NCI-H146 treated with DMSO at 0.1 percent for 48 hours (cell line): ENCODE results near the gene PARL.
A peak's percentile ranks its signal among the peaks of the same experiment; 100 is the strongest.
"Not testable (repeated sequence)": the region's sequence is repeated elsewhere in the genome, so short reads cannot be mapped to it uniquely, and the experiment has no call there.

ENCODE experiments used
- DNase-seq: peaks from one replicate; lab custom pipeline; 2025; ENCODE audit not compliant: unreplicated experiment; lab: John Stamatoyannopoulos, UW

The PARL gene

DNA sequence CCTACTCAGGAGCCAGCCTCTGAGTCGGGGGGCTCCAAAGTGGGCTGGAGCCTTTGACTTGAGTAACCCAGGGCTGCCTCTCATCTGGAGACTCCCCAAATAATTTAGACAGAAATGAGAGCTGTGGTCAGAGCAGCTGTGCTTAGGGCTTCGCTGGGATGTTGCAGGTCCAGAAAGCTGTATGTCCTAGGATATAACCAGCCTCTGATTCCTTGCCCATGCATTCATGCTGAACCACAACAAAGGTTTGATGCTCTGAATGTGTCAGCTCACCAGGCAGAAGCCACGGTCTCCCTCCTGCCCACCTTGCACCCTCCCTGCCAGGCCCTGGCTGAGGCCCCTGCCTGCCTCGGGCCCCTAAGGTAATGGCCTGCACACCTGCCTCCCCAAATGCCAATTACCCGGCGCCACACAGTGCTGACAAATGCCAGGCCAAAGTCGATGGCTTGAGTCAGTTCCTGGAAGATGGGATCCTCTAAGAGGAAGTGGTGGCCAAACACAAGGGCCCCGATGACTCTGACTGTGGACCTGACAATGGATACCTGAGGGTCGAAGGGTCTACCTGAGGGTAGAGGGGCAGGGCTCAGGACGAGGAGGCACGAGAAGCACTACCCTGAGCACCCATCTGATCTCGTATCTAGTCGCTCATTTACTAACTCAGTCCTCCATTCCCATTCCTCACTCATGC is 21.7 kb upstream of the PARL start:
- DNase-seq: no peak

GRCh38 chr3:183904833-183905780 is 20.4 kb upstream of the PARL start:
- no peak for DNase-seq

DNA sequence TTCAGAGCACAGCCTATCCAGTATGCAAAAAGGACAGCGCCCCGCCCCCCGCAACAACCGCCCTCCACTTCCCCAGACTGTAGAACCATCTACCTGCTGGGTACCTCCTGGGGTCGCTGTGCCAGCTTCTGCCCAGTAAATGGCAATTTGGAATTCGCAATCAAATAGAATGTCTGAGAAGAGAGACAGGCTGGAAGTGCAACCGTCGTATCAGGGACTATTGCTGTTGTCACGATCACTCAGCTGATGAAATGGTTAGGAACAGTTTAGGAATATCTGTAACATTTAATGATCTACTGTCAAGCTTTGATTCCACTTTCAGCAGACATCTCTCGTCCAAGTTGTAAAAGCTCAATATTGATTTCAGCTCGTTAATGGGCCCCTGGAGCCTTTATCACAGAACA is 13.3 kb upstream of the PARL start:
- DNase-seq: no peak

DNA sequence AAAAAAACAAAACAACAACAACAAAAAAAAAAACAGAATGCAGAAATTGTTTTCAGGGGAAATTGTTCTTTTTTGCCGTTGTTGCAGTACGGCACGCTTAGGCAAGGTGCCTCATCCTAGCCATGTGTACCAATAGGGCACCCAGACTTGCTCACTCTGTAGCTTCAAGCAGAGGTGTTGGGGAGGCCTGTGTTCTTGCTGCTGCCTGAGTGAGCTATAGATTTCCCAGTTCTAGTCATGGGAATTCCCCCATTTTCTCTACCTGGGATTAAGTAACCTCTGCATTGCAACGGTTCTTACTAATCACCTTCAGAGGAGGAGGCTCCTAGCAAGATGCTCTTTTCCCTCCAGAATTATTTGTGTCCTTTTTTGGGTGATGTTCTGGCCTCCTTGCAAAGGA is 12.9 kb upstream of the PARL start:
- no peak for DNase-seq

DNA sequence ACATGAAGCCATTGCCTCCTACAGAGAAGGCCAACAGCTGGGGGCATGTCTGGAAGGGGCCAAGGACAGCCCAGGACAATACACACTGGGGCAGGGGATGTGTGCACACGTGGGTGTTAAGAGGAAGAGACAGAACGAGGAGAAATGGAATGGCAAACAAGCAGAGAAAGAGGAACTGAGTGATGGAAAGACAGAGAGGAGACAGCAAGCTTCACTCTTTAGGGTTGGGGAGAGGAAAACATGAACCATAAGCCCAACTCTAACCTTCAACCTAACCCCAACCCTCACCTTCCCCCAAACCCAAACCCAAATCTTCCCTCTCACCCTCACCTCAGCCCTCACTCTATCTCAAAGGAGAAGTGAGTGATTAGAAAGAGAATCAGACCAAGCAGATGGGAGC is 11.9 kb upstream of the PARL start:
- DNase-seq: no peak

- no peak for DNase-seq
Measured at GRCh38 chr3:183896184-183896583, 11.5 kb upstream of the PARL start.

- DNase-seq: no peak
Measured at GRCh38 chr3:183895774-183896173, 11.1 kb upstream of the PARL start.

GRCh38 chr3:183895296-183895695 is 10.6 kb upstream of the PARL start:
- peak; percentile 62 for DNase-seq

DNA sequence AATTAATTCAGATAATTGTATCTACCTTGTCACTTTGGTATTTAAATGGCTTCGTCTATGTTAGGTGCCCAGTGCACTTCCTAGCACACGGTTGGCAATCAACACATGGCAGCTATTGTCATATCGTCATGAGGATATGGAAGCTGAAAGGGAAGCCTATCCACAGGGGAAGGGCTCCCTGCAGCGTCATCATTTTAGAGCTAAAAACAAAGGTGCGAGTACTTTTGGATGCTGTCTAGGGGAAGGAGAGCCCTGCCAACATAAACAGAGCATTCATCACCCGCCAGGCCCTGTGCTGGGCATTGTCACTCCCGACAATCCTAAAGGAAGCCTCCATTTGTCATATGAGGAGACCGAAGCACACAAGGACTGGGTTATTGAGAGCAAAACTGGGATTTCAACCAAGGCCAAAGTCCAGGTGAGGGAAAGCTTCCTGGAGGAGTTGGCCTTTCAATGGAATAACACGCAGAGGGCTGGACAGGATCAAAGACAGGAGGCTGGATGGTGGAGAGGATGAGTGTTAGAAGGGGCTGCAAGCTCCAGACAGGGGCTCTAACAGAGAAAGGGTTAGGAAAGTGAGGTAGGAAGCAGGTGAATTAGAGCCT is 8.0 kb upstream of the PARL start:
- DNase-seq: no peak

DNA sequence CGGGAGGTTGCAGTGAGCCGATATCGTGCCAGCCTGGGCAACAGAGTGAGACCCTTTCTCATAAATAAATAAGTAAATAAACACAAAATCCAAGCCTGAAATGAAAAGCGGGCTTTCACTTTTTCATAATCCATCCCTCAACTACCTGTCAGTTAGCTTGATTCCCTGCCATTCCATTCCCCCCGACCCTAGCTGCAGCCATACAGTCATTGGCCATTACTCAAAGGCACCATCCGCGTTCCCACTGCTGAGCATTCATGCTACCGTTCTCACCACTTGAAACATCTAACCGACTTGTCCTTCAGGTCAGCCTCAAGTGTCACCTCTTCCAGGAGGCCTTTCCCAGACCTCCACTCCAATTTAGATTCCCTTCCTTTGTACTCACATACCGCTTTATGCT is 1.1 kb upstream of the PARL start:
- no peak for DNase-seq

- DNase-seq: no peak
Measured at GRCh38 chr3:183884097-183884426, 618 bp downstream of the PARL start.

DNA sequence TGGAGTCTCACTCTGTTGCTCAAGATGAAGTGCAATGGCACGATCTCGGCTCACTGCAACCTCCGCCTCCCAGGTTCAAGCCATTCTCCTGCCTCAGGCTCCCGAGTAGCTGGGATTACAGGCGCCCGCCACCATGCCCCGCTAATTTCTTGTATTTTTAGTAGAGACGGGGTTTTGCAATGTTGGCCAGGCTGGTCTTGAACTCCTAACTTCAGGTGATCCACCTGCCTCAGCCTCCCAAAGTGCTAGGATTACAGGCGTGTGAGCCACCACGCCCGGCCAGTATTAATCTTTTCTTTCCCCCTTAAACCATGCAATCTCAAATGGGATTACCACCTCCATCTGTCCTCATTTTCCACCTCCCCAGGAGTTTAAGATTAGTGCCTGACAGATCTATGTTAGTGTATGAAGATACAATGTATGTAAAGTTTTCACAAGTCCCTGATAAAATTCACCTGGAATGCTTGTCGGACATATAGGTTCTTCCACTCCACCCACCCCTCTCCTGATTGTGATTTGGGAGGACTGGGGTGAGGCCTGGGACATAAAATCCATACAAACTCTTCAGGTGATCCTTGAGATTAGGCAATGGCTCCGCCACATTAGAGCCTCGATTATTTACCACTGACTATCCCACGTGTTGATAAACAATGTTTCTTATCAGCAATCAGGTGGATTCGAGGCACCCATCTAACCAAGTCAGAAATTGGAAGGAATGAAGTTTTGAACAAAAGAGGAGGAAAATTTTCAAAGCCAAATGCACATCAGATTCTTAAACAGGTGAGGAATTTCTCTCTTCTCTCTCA is 1.2 kb downstream of the PARL start:
- no peak for DNase-seq

DNA sequence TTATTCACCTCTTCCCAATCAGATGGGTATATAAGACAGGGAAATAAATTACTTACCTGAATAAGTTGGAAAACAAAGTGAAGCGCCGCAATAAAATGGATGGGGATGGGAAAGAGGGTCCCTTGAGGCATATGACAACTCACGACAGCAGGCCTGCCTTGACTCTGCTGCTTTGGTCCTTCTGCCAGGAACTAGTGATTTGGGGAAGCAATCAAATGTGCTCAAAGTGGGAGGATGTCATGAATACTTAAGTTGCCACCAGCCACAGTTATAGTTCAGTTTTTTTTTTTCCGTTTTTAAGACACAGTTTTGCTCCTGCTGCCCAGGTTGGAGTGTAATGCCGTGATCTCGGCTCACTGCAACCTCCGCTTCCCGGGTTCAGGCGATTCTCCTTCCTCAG is 4.6 kb downstream of the PARL start:
- no peak for DNase-seq

- no peak for DNase-seq
Measured at GRCh38 chr3:183879243-183879642, 5.4 kb downstream of the PARL start.

GRCh38 chr3:183878071-183878470 is 6.6 kb downstream of the PARL start:
- DNase-seq: no peak

DNA sequence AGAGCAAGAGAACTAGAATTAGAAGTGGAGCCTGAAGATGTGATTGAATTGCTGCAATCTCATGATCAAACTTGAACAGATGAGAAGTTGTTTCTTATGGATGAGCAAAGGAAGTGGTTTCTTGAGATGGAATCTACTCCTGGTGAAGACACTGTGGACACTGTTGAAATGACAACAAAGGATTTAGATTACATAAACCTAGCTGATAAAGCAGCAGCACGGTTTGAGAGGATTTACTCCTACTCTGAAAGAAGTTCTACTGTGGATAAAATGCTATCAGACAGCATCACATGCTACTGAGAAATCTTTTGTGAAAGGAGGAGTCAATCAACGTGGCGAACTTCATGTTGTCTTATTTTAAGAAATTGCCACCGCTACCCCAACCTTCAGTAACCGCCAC is 7.5 kb downstream of the PARL start:
- DNase-seq: not testable (repeated sequence)

GRCh38 chr3:183875411-183875810 is 9.3 kb downstream of the PARL start:
- DNase-seq: no peak

DNA sequence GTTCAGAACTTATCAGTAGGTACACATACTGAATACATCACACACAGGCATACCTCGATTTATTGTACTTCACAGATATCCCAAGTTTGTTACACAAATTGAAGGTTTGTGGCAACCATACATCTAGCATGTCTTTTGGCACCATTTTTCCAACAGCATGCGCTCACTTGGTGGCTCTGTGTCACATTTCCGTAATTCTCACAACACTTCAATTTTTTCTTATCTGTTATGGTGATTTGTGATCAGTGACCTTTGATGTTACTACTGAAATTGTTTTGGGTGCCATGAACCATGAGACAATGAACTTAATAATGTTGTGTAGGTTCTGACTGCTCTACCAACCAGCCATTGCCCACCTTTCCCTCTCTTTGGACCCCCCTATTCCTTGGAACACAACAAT is 10.8 kb downstream of the PARL start:
- no peak for DNase-seq

DNA sequence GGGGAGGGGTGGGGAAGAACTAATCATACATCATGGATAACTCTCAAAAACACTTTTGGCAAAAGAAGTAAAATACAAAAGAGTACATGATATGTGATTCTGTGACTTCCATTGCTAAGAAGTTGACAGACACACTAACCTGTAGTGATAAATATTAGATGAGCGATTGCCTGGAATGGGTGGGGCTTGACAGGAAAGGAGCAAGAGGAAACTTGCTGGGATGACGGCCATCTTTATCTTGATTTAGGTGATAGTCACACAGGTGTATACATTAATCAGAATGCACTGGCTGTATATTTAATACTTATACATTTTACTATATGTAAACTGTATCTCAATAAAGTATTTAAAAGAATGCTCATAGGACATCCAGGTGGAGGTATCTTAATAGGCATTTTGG is 13.1 kb downstream of the PARL start:
- DNase-seq: no peak

DNA sequence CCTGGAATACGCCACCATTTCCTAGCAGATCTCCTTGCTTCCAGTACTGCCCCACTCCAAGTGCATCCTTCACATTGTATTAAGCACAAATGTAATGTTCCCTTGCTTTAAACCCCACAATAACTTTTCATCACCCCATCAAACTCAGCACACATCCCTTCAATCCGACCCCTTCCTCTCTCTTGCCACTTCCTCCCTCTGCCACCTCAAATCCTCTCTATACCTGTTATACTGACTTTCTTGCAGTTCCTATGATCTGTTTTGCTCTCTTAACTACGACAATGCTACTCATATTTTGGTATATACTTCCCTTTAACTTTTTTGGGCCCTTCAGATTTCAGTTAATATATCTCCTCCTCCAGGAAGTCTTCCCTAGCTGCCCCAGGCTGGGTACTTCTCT is 14.1 kb downstream of the PARL start:
- DNase-seq: no peak

- no peak for DNase-seq
Measured at GRCh38 chr3:183868796-183869195, 15.9 kb downstream of the PARL start.
